ENCODE data around the gene ELP4. TPM values are rescaled to one million over a fixed set of nuclear protein-coding genes. Genes with fewer than 3 reads are reported as not detected.
A peak's percentile ranks its signal among the peaks of the same experiment; 100 is the strongest.

The ELP4 gene
- total RNA-seq, 3 donors from 2014 or later = 15.7 to 17.6 (median 16.1) TPM

GRCh38 chr11:31793264-31793663 is 283.7 kb downstream of the ELP4 start:
- ATAC-seq (no peak), DNase-seq (no peak)
- Mint-ChIP-seq H3K27me3 (ENCODE audit: low read depth) (peaks cover 49% of the 10 kb centered on the region), H3K4me3 (no peak overlapping the region), H3K9me3 (no peaks in the 10 kb centered on the region), H3K4me1 (ENCODE audit: low read depth) (peaks cover 6% of the 10 kb centered on the region), H3K36me3 (ENCODE audit: insufficient read depth) (no peaks in the 10 kb centered on the region)

- no peaks in the 10 kb centered on the region for H3K9me3 Mint-ChIP-seq
- DNase-seq (no peak), ATAC-seq (no peak)
- peaks cover 56% of the 10 kb centered on the region for H3K27me3 Mint-ChIP-seq (ENCODE audit: low read depth)
- H3K4me3 Mint-ChIP-seq = no peak overlapping the region
- peaks cover 6% of the 10 kb centered on the region for H3K4me1 Mint-ChIP-seq (ENCODE audit: low read depth)
- H3K36me3 Mint-ChIP-seq (ENCODE audit: insufficient read depth) = no peaks in the 10 kb centered on the region
Observed at GRCh38 chr11:31794548-31794947, 285.0 kb downstream of the ELP4 start.

- no peak overlapping the region for H3K4me3 Mint-ChIP-seq
- peaks cover 67% of the 10 kb centered on the region for H3K27me3 Mint-ChIP-seq (ENCODE audit: low read depth)
Observed at GRCh38 chr11:31795706-31796498, 286.3 kb downstream of the ELP4 start.

GRCh38 chr11:31796499-31797189 is 287.1 kb downstream of the ELP4 start:
- H3K4me3 Mint-ChIP-seq = no peak overlapping the region
- peaks cover 8% of the 10 kb centered on the region for H3K9me3 Mint-ChIP-seq
- peaks cover 74% of the 10 kb centered on the region for H3K27me3 Mint-ChIP-seq (ENCODE audit: low read depth)
- no peak for DNase-seq
- H3K4me1 Mint-ChIP-seq (ENCODE audit: low read depth) = peaks cover 15% of the 10 kb centered on the region
- H3K36me3 Mint-ChIP-seq (ENCODE audit: insufficient read depth) = no peaks in the 10 kb centered on the region
- ATAC-seq = no peak

More at GRCh38 chr11:31795706-31796498, 286.3 kb downstream of the ELP4 start:
- peaks cover 8% of the 10 kb centered on the region for H3K9me3 Mint-ChIP-seq
- DNase-seq (no peak), ATAC-seq (no peak)
- peaks cover 15% of the 10 kb centered on the region for H3K4me1 Mint-ChIP-seq (ENCODE audit: low read depth)
- H3K36me3 Mint-ChIP-seq (ENCODE audit: insufficient read depth) = no peaks in the 10 kb centered on the region

GRCh38 chr11:31797190-31798056 is 287.9 kb downstream of the ELP4 start:
- DNase-seq (no peak), ATAC-seq (no peak)
- H3K27me3 Mint-ChIP-seq (ENCODE audit: low read depth) = peaks cover 80% of the 10 kb centered on the region
- H3K4me1 Mint-ChIP-seq (ENCODE audit: low read depth) = peaks cover 15% of the 10 kb centered on the region
- no peak overlapping the region for H3K4me3 Mint-ChIP-seq
- H3K36me3 Mint-ChIP-seq (ENCODE audit: insufficient read depth) = no peaks in the 10 kb centered on the region
- peaks cover 8% of the 10 kb centered on the region for H3K9me3 Mint-ChIP-seq

- ATAC-seq (no peak), DNase-seq (no peak)
- Mint-ChIP-seq H3K36me3 (ENCODE audit: insufficient read depth) (no peaks in the 10 kb centered on the region), H3K4me1 (ENCODE audit: low read depth) (peaks cover 20% of the 10 kb centered on the region), H3K27me3 (ENCODE audit: low read depth) (peaks cover 80% of the 10 kb centered on the region), H3K4me3 (no peak overlapping the region), H3K9me3 (peaks cover 14% of the 10 kb centered on the region)
Observed at GRCh38 chr11:31798057-31798553, 288.5 kb downstream of the ELP4 start.

- DNase-seq = no peak
- H3K4me3 Mint-ChIP-seq = no peak overlapping the region
Observed at GRCh38 chr11:31798554-31799434, 289.2 kb downstream of the ELP4 start.

GRCh38 chr11:31799435-31800397 is 290.1 kb downstream of the ELP4 start:
- Mint-ChIP-seq H3K4me1 (ENCODE audit: low read depth) (peaks cover 36% of the 10 kb centered on the region), H3K36me3 (ENCODE audit: insufficient read depth) (no peaks in the 10 kb centered on the region), H3K27me3 (ENCODE audit: low read depth) (peaks cover 82% of the 10 kb centered on the region), H3K9me3 (peaks cover 17% of the 10 kb centered on the region), H3K4me3 (peak overlapping the region; percentile 25)
- ATAC-seq (no peak), DNase-seq (no peak)

More at GRCh38 chr11:31798554-31799434, 289.2 kb downstream of the ELP4 start:
- Mint-ChIP-seq H3K4me1 (ENCODE audit: low read depth) (peaks cover 27% of the 10 kb centered on the region), H3K9me3 (peaks cover 17% of the 10 kb centered on the region), H3K36me3 (ENCODE audit: insufficient read depth) (no peaks in the 10 kb centered on the region), H3K27me3 (ENCODE audit: low read depth) (peaks cover 81% of the 10 kb centered on the region)
- no peak for ATAC-seq

- Mint-ChIP-seq H3K9me3 (peaks cover 17% of the 10 kb centered on the region), H3K36me3 (ENCODE audit: insufficient read depth) (no peaks in the 10 kb centered on the region), H3K4me3 (peak overlapping the region; percentile 25), H3K27me3 (ENCODE audit: low read depth) (peaks cover 83% of the 10 kb centered on the region), H3K4me1 (ENCODE audit: low read depth) (peaks cover 38% of the 10 kb centered on the region)
- no peak for DNase-seq
- ATAC-seq = no peak
Observed at GRCh38 chr11:31800398-31801265, 291.1 kb downstream of the ELP4 start.

GRCh38 chr11:31801298-31801702 is 291.7 kb downstream of the ELP4 start:
- ATAC-seq (no peak), DNase-seq (no peak)
- peaks cover 17% of the 10 kb centered on the region for H3K9me3 Mint-ChIP-seq
- H3K36me3 Mint-ChIP-seq (ENCODE audit: insufficient read depth) = no peaks in the 10 kb centered on the region
- peaks cover 38% of the 10 kb centered on the region for H3K4me1 Mint-ChIP-seq (ENCODE audit: low read depth)
- no peak overlapping the region for H3K4me3 Mint-ChIP-seq
- peaks cover 80% of the 10 kb centered on the region for H3K27me3 Mint-ChIP-seq (ENCODE audit: low read depth)

GRCh38 chr11:31802000-31802551 is 292.5 kb downstream of the ELP4 start:
- ATAC-seq (no peak), DNase-seq (no peak)
- H3K36me3 Mint-ChIP-seq (ENCODE audit: insufficient read depth) = no peaks in the 10 kb centered on the region
- H3K4me1 Mint-ChIP-seq (ENCODE audit: low read depth) = peaks cover 40% of the 10 kb centered on the region
- H3K4me3 Mint-ChIP-seq = no peak overlapping the region
- peaks cover 81% of the 10 kb centered on the region for H3K27me3 Mint-ChIP-seq (ENCODE audit: low read depth)
- H3K9me3 Mint-ChIP-seq = peaks cover 17% of the 10 kb centered on the region
